Measurements from ENCODE around the gene RFX7.
A peak's percentile ranks its signal among the peaks of the same experiment; 100 is the strongest.
"Not testable (repeated sequence)": the region's sequence is repeated elsewhere in the genome, so short reads cannot be mapped to it uniquely, and the experiment has no call there.

The RFX7 gene

GRCh38 chr15:56243163-56244037 is at the start of gene RFX7:
Gene RFX7, minus strand, starts transcription at chr15:56243879. Its CDS starts 594 bp downstream, at chr15:56243285.
- peak; percentile 46 for DNase-seq

- no peak for DNase-seq
These were observed 49.1 kb upstream of the RFX7 start for GRCh38 chr15:56292546-56293316.

GRCh38 chr15:56291741-56292140 is 48.1 kb upstream of the RFX7 start:
- no peak for DNase-seq

GRCh38 chr15:56286213-56286612 is 42.5 kb upstream of the RFX7 start:
- DNase-seq: no peak

- DNase-seq: no peak
These were observed 37.5 kb upstream of the RFX7 start for GRCh38 chr15:56281145-56281544.

- no peak for DNase-seq
These were observed 30.0 kb upstream of the RFX7 start for GRCh38 chr15:56273724-56274123.

GRCh38 chr15:56272454-56272853 is 28.8 kb upstream of the RFX7 start:
- DNase-seq: no peak

GRCh38 chr15:56266465-56266864 is 22.8 kb upstream of the RFX7 start:
- not testable (repeated sequence) for DNase-seq

GRCh38 chr15:56261854-56262509 is 18.3 kb upstream of the RFX7 start:
- DNase-seq: no peak

GRCh38 chr15:56257306-56257705 is 13.6 kb upstream of the RFX7 start:
- not testable (repeated sequence) for DNase-seq

- no peak for DNase-seq
These were observed 10.6 kb upstream of the RFX7 start for GRCh38 chr15:56254265-56254664.

- DNase-seq: peak; percentile 43
These were observed 8.7 kb upstream of the RFX7 start for GRCh38 chr15:56252386-56252785.

- no peak for DNase-seq
These were observed 7.8 kb upstream of the RFX7 start for GRCh38 chr15:56251315-56252095.

- DNase-seq: no peak
These were observed 6.9 kb upstream of the RFX7 start for GRCh38 chr15:56250626-56251025.

- peak; percentile 66 for DNase-seq
These were observed 5.4 kb upstream of the RFX7 start for GRCh38 chr15:56249092-56249491.

GRCh38 chr15:56248311-56248992 is 4.8 kb upstream of the RFX7 start:
- no peak for DNase-seq

GRCh38 chr15:56247266-56247665 is 3.6 kb upstream of the RFX7 start:
- DNase-seq: no peak

- peak; percentile 84 for DNase-seq
These were observed 2.5 kb upstream of the RFX7 start for GRCh38 chr15:56245871-56246814.

GRCh38 chr15:56244811-56245576 is 1.3 kb upstream of the RFX7 start:
- no peak for DNase-seq
